Fibroblast of lung (primary cell): ENCODE measurements around the gene ITPK1. TPM values are rescaled to one million over a fixed set of nuclear protein-coding genes. Genes with fewer than 3 reads are reported as not detected.

Experiments
- DNase-seq, 2 donors: peaks; one replicate each; pipeline versions ENCODE4 v3.0.0 to v3.0.0-alpha.2; 2010; ENCODE audit warnings: low read depth in 2 of 2
- H2AFZ ChIP-seq: 2 replicates; pipeline ENCODE4 v1.5.1; 2012; ENCODE audit warnings: low read length, control low read depth, inconsistent platforms
- H3K27ac ChIP-seq: 2 replicates; pipeline ENCODE4 v1.5.1; 2011; ENCODE audit warnings: low read length, control low read depth; ENCODE audit not compliant: insufficient read depth
- H3K27me3 ChIP-seq: 2 replicates; pipeline ENCODE4 v1.5.1; 2011; ENCODE audit warnings: mild to moderate bottlenecking, low read length; ENCODE audit not compliant: control insufficient read depth, insufficient read depth
- H3K36me3 ChIP-seq: 2 replicates; pipeline ENCODE4 v1.5.1; 2011; ENCODE audit warnings: low read length; ENCODE audit not compliant: control insufficient read depth, insufficient read depth
- H3K4me1 ChIP-seq: 2 replicates; pipeline ENCODE4 v1.5.1; 2011; ENCODE audit warnings: low read length; ENCODE audit not compliant: control insufficient read depth, insufficient read depth; ENCODE audit errors: extremely low read depth
- H3K4me2 ChIP-seq: 2 replicates; pipeline ENCODE4 v1.5.1; 2011; ENCODE audit warnings: low read length, control low read depth; ENCODE audit not compliant: insufficient read depth; ENCODE audit errors: extremely low read depth
- H3K4me3 ChIP-seq, 4 experiments: fragments of 200-600 bp in 1 of 4; sonication (generic) in 1 of 4; replicated peaks in 1 of 4; 2 replicates each; pipeline ENCODE4 v1.5.1; 2011 to 2016; ENCODE audit warnings: low read length in 4 of 4, low read depth in 3 of 4, mild to moderate bottlenecking in 3 of 4, control low read depth in 2 of 4, inconsistent platforms in 1 of 4, mixed read lengths in 1 of 4; ENCODE audit not compliant: insufficient read depth in 1 of 4; ENCODE audit errors: control extremely low read depth in 1 of 4
- H3K79me2 ChIP-seq: 2 replicates; pipeline ENCODE4 v1.5.1; 2012; ENCODE audit warnings: mild to moderate bottlenecking, low read length, inconsistent platforms; ENCODE audit not compliant: control insufficient read depth, insufficient read depth
- H3K9ac ChIP-seq: 2 replicates; pipeline ENCODE4 v1.5.1; 2011; ENCODE audit warnings: mild to moderate bottlenecking, low read length, control low read depth; ENCODE audit not compliant: insufficient read depth
- H3K9me3 ChIP-seq: 2 replicates; pipeline ENCODE4 v1.5.1; 2012; ENCODE audit warnings: low read depth, low read length; ENCODE audit not compliant: control insufficient read depth, insufficient read depth
- H4K20me1 ChIP-seq: 2 replicates; pipeline ENCODE4 v1.5.1; 2011; ENCODE audit warnings: low read length; ENCODE audit not compliant: control insufficient read depth, insufficient read depth; ENCODE audit errors: extremely low read depth
- CTCF ChIP-seq, 2 donors: IDR thresholded peaks in 1 of 2; conservative IDR thresholded peaks in 1 of 2; 1 replicate in 1 of 2; 2 replicates in 1 of 2; pipeline ENCODE4 v1.5.1; 2011 to 2012; ENCODE audit warnings: low read length in 2 of 2, control low read depth in 1 of 2, inconsistent platforms in 1 of 2, low read depth in 1 of 2, mild to moderate bottlenecking in 1 of 2
- EZH2 ChIP-seq: IDR thresholded peaks from 2 replicates; pipeline ENCODE4 v1.5.1; 2012; ENCODE audit warnings: low read length, control low read depth, mild to moderate bottlenecking; ENCODE audit errors: missing control alignments
- polyA plus RNA-seq, 2 donors: library from polyadenylated mRNA; depleted of rRNA in 1 of 2; stranded (reverse) in 1 of 2; unstranded in 1 of 2; fragments of >200 nt; gene quantifications; 2 replicates each; pipeline ENCODE4 v1.2.1, GENCODE V29; 2011 to 2012; ENCODE audit warnings: missing spikeins in 1 of 2
- total RNA-seq: library from RNA; depleted of rRNA; stranded (reverse); fragments of >200 nt; gene quantifications from 2 replicates; pipeline ENCODE4 v1.2.1, GENCODE V29; 2014

Gene ITPK1
- total and polyA plus RNA-seq, 2 donors (not counting 1 experiment from before 2014, with no cell fraction given) = 9.2 to 23.1 TPM

DNA sequence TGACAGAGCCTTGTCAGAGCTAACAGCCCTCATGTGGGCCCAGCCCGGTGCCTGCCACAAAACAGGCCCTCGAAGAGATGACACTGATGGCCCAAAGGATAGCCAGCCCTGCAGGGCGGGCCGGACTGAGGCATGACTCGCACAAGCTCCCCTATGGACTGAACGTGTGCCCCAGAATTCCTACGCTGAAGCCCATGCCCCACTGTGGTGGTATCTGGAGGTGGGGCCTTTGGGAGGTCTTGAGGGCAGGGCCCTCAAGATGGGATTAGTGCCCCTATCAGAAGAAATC is 154.2 kb downstream of the ITPK1 start:
- no peak for DNase-seq
- no peak overlapping the region for H3K4me3 ChIP-seq
- H3K4me1 ChIP-seq = peaks cover 5% of the 10 kb centered on the region
- H4K20me1 ChIP-seq = no peaks in the 10 kb centered on the region
- TF ChIP-seq CTCF (conservative IDR thresholded peaks at IDR 0.05 in 1 of 2, IDR thresholded peaks at IDR 0.05 in 1 of 2; ENCODE audit: low read depth in 1 of 2, low read length in 2 of 2) (no peak), EZH2 (no peak)
- no peaks in the 10 kb centered on the region for H3K9me3 ChIP-seq
- no peaks in the 10 kb centered on the region for H3K36me3 ChIP-seq
- H3K27me3 ChIP-seq = no peaks in the 10 kb centered on the region
- H2AFZ ChIP-seq = no peak overlapping the region
- no peak overlapping the region for H3K4me2 ChIP-seq
- H3K27ac ChIP-seq = no peak overlapping the region
- H3K9ac ChIP-seq = no peak overlapping the region
- H3K79me2 ChIP-seq = no peaks in the 10 kb centered on the region

DNA sequence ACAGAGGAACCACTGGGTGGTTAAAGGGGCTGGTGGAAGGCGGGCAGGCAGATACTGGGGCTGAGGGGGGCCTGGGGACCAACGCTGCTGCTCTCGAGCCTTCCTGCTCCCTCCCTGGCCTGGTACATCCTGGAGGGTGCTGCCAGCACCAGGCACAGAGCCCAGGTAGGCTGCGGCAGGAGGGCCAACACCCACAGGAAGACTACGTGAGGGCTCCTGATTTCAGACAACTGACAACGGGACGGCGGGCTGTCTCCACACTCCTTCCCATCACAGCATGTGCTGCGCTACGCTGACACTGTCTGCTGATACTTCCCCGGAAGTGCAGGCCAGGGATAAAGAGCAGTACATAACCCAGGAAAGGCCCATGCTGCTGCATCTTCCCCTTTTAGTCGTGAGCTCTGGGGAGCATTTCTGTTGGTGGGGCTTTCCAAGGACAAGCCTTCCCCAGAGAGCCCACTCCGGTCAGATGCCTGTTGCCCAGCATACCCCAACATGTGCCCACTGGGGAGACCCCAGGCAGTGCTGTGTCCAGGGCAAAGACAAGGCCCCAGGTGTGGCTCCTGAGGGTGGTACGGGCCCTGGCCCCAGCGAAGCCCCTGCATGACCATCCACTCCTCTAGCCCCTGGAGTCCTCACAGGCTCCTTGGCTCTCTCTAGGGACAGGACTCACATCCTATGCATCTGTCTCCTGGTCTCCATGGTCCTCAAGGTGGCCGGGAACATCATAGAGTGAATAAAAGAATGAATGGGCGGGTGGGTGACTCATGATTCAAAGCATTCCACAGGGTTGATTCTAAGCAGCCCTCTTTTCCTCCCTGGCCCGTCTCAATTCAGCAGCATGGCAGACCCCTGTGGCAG is 154.8 kb downstream of the ITPK1 start:
- Histone ChIP-seq H2AFZ (no peak overlapping the region), H3K27ac (no peak overlapping the region)
- DNase-seq = peak in 1 of 2 donors; percentile 67

More for the DNA sequence above, 154.8 kb downstream of the ITPK1 start:
- no peak overlapping the region for H3K4me3 ChIP-seq
- H3K9ac ChIP-seq = no peak overlapping the region
- H4K20me1 ChIP-seq = no peaks in the 10 kb centered on the region
- no peaks in the 10 kb centered on the region for H3K9me3 ChIP-seq
- H3K4me2 ChIP-seq = no peak overlapping the region
- H3K4me1 ChIP-seq = peaks cover 5% of the 10 kb centered on the region
- H3K79me2 ChIP-seq = no peaks in the 10 kb centered on the region
- no peaks in the 10 kb centered on the region for H3K36me3 ChIP-seq
- TF ChIP-seq CTCF (conservative IDR thresholded peaks at IDR 0.05 in 1 of 2, IDR thresholded peaks at IDR 0.05 in 1 of 2; ENCODE audit: low read depth in 1 of 2, low read length in 2 of 2) (no peak), EZH2 (no peak)
- no peaks in the 10 kb centered on the region for H3K27me3 ChIP-seq
